ENCODE data around the gene KNCN. TPM values are rescaled to one million over a fixed set of nuclear protein-coding genes. Genes with fewer than 3 reads are reported as not detected.

Gene KNCN
- polyA plus RNA-seq, 2 donors = not detected

- H3K9me3 ChIP-seq (ENCODE audit: control insufficient read depth in 2 of 2, insufficient read depth in 1 of 2, low read depth in 1 of 2, low read length in 1 of 2) = no peaks in the 10 kb centered on the region
- no peak overlapping the region for H3K4me3 ChIP-seq (ENCODE audit: low read depth in 1 of 2, low read length in 2 of 2)
- H3K27ac ChIP-seq (ENCODE audit: low read depth in 2 of 2, low read length in 1 of 2) = no peak overlapping the region
- H3K4me1 ChIP-seq (ENCODE audit: control insufficient read depth in 2 of 2, insufficient read depth in 2 of 2, low read length in 1 of 2) = no peaks in the 10 kb centered on the region
- WGBS, 2 donors = 47 to 57% methylated on average over 3 of the region's 3 CpGs
- H3K27me3 ChIP-seq (ENCODE audit: control insufficient read depth in 1 of 2, insufficient read depth in 2 of 2, low read length in 2 of 2) = no peaks in the 10 kb centered on the region
- peaks cover 6 to 35% of the 10 kb centered on the region in 2 donors for H3K36me3 ChIP-seq (ENCODE audit: control insufficient read depth in 2 of 2, insufficient read depth in 2 of 2, low read length in 1 of 2)
Measured at GRCh38 chr1:46556822-46557221, 5.4 kb upstream of the KNCN start.

- Histone ChIP-seq H3K27ac (ENCODE audit: low read depth in 2 of 2, low read length in 1 of 2) (no peak overlapping the region), H3K4me3 (ENCODE audit: low read depth in 1 of 2, low read length in 2 of 2) (no peak overlapping the region), H3K36me3 (ENCODE audit: control insufficient read depth in 2 of 2, insufficient read depth in 2 of 2, low read length in 1 of 2) (peaks cover 6 to 27% of the 10 kb centered on the region in 2 donors), H3K27me3 (ENCODE audit: control insufficient read depth in 1 of 2, insufficient read depth in 2 of 2, low read length in 2 of 2) (no peaks in the 10 kb centered on the region), H3K9me3 (ENCODE audit: control insufficient read depth in 2 of 2, insufficient read depth in 1 of 2, low read depth in 1 of 2, low read length in 1 of 2) (no peaks in the 10 kb centered on the region), H3K4me1 (ENCODE audit: control insufficient read depth in 2 of 2, insufficient read depth in 2 of 2, low read length in 1 of 2) (no peaks in the 10 kb centered on the region)
- 80 to 83% methylated on average over 7 of the region's 7 CpGs for WGBS, 2 donors
Measured at GRCh38 chr1:46555826-46556619, 4.6 kb upstream of the KNCN start.

- H3K4me3 ChIP-seq (ENCODE audit: low read depth in 1 of 2, low read length in 2 of 2) = no peak overlapping the region
- no peaks in the 10 kb centered on the region for H3K4me1 ChIP-seq (ENCODE audit: control insufficient read depth in 2 of 2, insufficient read depth in 2 of 2, low read length in 1 of 2)
Measured at GRCh38 chr1:46554597-46555381, 3.3 kb upstream of the KNCN start.

DNA sequence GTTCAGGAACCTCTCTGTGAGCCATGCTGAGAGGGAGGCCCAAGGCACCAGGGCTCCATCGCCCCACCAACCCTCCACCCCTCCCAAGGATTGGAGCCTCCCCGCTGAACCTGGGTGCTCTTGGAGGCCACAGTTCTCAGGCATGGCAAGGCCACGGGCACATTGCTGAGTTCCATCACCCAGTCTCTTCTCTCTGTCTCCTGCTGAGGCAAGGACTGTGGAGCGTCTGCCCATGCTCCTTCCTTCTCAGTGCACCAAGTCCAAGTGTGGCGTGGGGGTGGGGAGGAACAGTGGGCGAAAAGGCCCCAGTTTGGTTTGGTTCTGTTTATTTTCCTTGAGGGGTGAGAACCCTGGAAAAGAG lies 2.8 kb upstream of the KNCN start:
- WGBS, 2 donors = 85 to 91% methylated on average over 6 of the region's 6 CpGs
- no peak overlapping the region for H3K4me3 ChIP-seq (ENCODE audit: low read depth in 1 of 2, low read length in 2 of 2)

More at GRCh38 chr1:46554597-46555381, 3.3 kb upstream of the KNCN start:
- Histone ChIP-seq H3K9me3 (ENCODE audit: control insufficient read depth in 2 of 2, insufficient read depth in 1 of 2, low read depth in 1 of 2, low read length in 1 of 2) (no peaks in the 10 kb centered on the region), H3K27ac (ENCODE audit: low read depth in 2 of 2, low read length in 1 of 2) (no peak overlapping the region), H3K36me3 (ENCODE audit: control insufficient read depth in 2 of 2, insufficient read depth in 2 of 2, low read length in 1 of 2) (peaks cover 6 to 17% of the 10 kb centered on the region in 2 donors), H3K27me3 (ENCODE audit: control insufficient read depth in 1 of 2, insufficient read depth in 2 of 2, low read length in 2 of 2) (no peaks in the 10 kb centered on the region)
- 78 to 82% methylated on average over 12 of the region's 12 CpGs for WGBS, 2 donors

GRCh38 chr1:46553506-46553905 lies 2.1 kb upstream of the KNCN start:
- WGBS, 2 donors = 88 to 93% methylated on average over 3 of the region's 3 CpGs
- no peaks in the 10 kb centered on the region for H3K9me3 ChIP-seq (ENCODE audit: control insufficient read depth in 2 of 2, insufficient read depth in 1 of 2, low read depth in 1 of 2, low read length in 1 of 2)
- no peaks in the 10 kb centered on the region for H3K27me3 ChIP-seq (ENCODE audit: control insufficient read depth in 1 of 2, insufficient read depth in 2 of 2, low read length in 2 of 2)
- peaks cover 3 to 7% of the 10 kb centered on the region in 2 donors for H3K36me3 ChIP-seq (ENCODE audit: control insufficient read depth in 2 of 2, insufficient read depth in 2 of 2, low read length in 1 of 2)
- H3K4me1 ChIP-seq (ENCODE audit: control insufficient read depth in 2 of 2, insufficient read depth in 2 of 2, low read length in 1 of 2) = no peaks in the 10 kb centered on the region
- no peak overlapping the region for H3K4me3 ChIP-seq (ENCODE audit: low read depth in 1 of 2, low read length in 2 of 2)
- H3K27ac ChIP-seq (ENCODE audit: low read depth in 2 of 2, low read length in 1 of 2) = no peak overlapping the region

More for the DNA sequence above, 2.8 kb upstream of the KNCN start:
- Histone ChIP-seq H3K27me3 (ENCODE audit: control insufficient read depth in 1 of 2, insufficient read depth in 2 of 2, low read length in 2 of 2) (no peaks in the 10 kb centered on the region), H3K36me3 (ENCODE audit: control insufficient read depth in 2 of 2, insufficient read depth in 2 of 2, low read length in 1 of 2) (peaks cover 6 to 14% of the 10 kb centered on the region in 2 donors), H3K27ac (ENCODE audit: low read depth in 2 of 2, low read length in 1 of 2) (no peak overlapping the region), H3K9me3 (ENCODE audit: control insufficient read depth in 2 of 2, insufficient read depth in 1 of 2, low read depth in 1 of 2, low read length in 1 of 2) (no peaks in the 10 kb centered on the region), H3K4me1 (ENCODE audit: control insufficient read depth in 2 of 2, insufficient read depth in 2 of 2, low read length in 1 of 2) (no peaks in the 10 kb centered on the region)

GRCh38 chr1:46552357-46553237 lies 1.1 kb upstream of the KNCN start:
- H3K4me3 ChIP-seq (ENCODE audit: low read depth in 1 of 2, low read length in 2 of 2) = no peak overlapping the region
- no peaks in the 10 kb centered on the region for H3K4me1 ChIP-seq (ENCODE audit: control insufficient read depth in 2 of 2, insufficient read depth in 2 of 2, low read length in 1 of 2)
- no peaks in the 10 kb centered on the region for H3K27me3 ChIP-seq (ENCODE audit: control insufficient read depth in 1 of 2, insufficient read depth in 2 of 2, low read length in 2 of 2)
- H3K27ac ChIP-seq (ENCODE audit: low read depth in 2 of 2, low read length in 1 of 2) = no peak overlapping the region
- WGBS, 2 donors = 92 to 94% methylated on average over 10 of the region's 10 CpGs
- H3K36me3 ChIP-seq (ENCODE audit: control insufficient read depth in 2 of 2, insufficient read depth in 2 of 2, low read length in 1 of 2) = no peaks in the 10 kb centered on the region
- H3K9me3 ChIP-seq (ENCODE audit: control insufficient read depth in 2 of 2, insufficient read depth in 1 of 2, low read depth in 1 of 2, low read length in 1 of 2) = no peaks in the 10 kb centered on the region

DNA sequence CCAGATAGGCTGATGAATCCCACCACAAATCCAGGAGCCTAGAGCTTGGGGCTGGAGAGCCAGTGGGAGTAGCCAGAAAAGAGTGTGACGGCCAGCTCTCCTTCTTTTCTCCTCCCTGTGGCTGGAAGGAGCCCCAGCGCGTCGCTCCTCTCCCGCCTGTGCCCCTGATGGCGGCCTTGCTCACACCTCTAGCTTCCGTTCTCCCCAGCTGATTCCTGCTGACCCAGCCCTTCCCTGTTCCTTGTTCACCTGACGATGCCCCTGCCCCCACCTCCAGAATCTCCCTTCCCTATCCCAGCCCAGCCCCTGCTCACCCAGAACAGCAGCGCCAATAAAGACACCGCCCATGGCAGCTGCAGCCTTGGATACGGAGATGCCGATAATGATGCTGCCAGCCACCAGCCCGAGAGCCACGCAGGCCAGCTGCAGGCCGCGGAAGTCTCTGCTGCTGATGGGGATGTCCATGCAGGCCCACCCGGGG lies 656 bp downstream of the KNCN start:
- peaks cover 0 to 3% of the 10 kb centered on the region in 2 donors for H3K27me3 ChIP-seq (ENCODE audit: control insufficient read depth in 1 of 2, insufficient read depth in 2 of 2, low read length in 2 of 2)
- no peaks in the 10 kb centered on the region for H3K4me1 ChIP-seq (ENCODE audit: control insufficient read depth in 2 of 2, insufficient read depth in 2 of 2, low read length in 1 of 2)
- H3K36me3 ChIP-seq (ENCODE audit: control insufficient read depth in 2 of 2, insufficient read depth in 2 of 2, low read length in 1 of 2) = no peaks in the 10 kb centered on the region
- no peak overlapping the region for H3K4me3 ChIP-seq (ENCODE audit: low read depth in 1 of 2, low read length in 2 of 2)
- no peak overlapping the region for H3K27ac ChIP-seq (ENCODE audit: low read depth in 2 of 2, low read length in 1 of 2)
- 63 to 77% methylated on average over 17 of the region's 17 CpGs for WGBS, 2 donors
- no peaks in the 10 kb centered on the region for H3K9me3 ChIP-seq (ENCODE audit: control insufficient read depth in 2 of 2, insufficient read depth in 1 of 2, low read depth in 1 of 2, low read length in 1 of 2)

GRCh38 chr1:46549697-46550681 lies 1.5 kb downstream of the KNCN start:
- no peak overlapping the region for H3K4me3 ChIP-seq (ENCODE audit: low read depth in 1 of 2, low read length in 2 of 2)
- no peaks in the 10 kb centered on the region for H3K9me3 ChIP-seq (ENCODE audit: control insufficient read depth in 2 of 2, insufficient read depth in 1 of 2, low read depth in 1 of 2, low read length in 1 of 2)
- WGBS, 2 donors = 48 to 49% methylated on average over 19 to 20 of the region's 20 CpGs
- no peaks in the 10 kb centered on the region for H3K36me3 ChIP-seq (ENCODE audit: control insufficient read depth in 2 of 2, insufficient read depth in 2 of 2, low read length in 1 of 2)
- peaks cover 0 to 3% of the 10 kb centered on the region in 2 donors for H3K27me3 ChIP-seq (ENCODE audit: control insufficient read depth in 1 of 2, insufficient read depth in 2 of 2, low read length in 2 of 2)
- H3K27ac ChIP-seq (ENCODE audit: low read depth in 2 of 2, low read length in 1 of 2) = no peak overlapping the region
- H3K4me1 ChIP-seq (ENCODE audit: control insufficient read depth in 2 of 2, insufficient read depth in 2 of 2, low read length in 1 of 2) = no peaks in the 10 kb centered on the region

All from esophagus (tissue), 2 donors.